Neuron (in vitro differentiated cells): ENCODE measurements around the gene CAPN15.
A peak's percentile ranks its signal among the peaks of the same experiment; 100 is the strongest.
"Not testable (repeated sequence)": the region's sequence is repeated elsewhere in the genome, so short reads cannot be mapped to it uniquely, and the experiment has no call there.

ENCODE experiments used
- H2AFZ ChIP-seq: one replicate; pipeline ENCODE4 v1.6.1; 2013; ENCODE audit warnings: low read depth, mild to moderate bottlenecking, inconsistent platforms, low read length, moderate library complexity
- H3K27me3 ChIP-seq: one replicate; pipeline ENCODE4 v1.6.1; 2013; ENCODE audit warnings: low read length; ENCODE audit not compliant: insufficient read depth
- H3K36me3 ChIP-seq: one replicate; pipeline ENCODE4 v1.6.1; 2013; ENCODE audit warnings: low read length; ENCODE audit not compliant: insufficient read depth
- H3K4me1 ChIP-seq: one replicate; pipeline ENCODE4 v1.6.1; 2013; ENCODE audit warnings: low read length; ENCODE audit not compliant: insufficient read depth
- H3K4me3 ChIP-seq: 2 replicates; pipeline ENCODE4 v1.5.1; 2013; ENCODE audit warnings: mild to moderate bottlenecking, low read length, moderate library complexity
- H3K9me3 ChIP-seq: one replicate; pipeline ENCODE4 v1.6.1; 2013; ENCODE audit warnings: low read length

Gene CAPN15

GRCh38 chr16:591231-591630 is 63.7 kb downstream of the CAPN15 start:
- Histone ChIP-seq H2AFZ (no peak overlapping the region), H3K36me3 (peaks cover 9% of the 10 kb centered on the region), H3K27me3 (no peaks in the 10 kb centered on the region), H3K4me3 (peak overlapping the region; percentile 63), H3K9me3 (no peaks in the 10 kb centered on the region), H3K4me1 (peaks cover 24% of the 10 kb centered on the region)

- H3K9me3 ChIP-seq, result no peaks in the 10 kb centered on the region
- no peak overlapping the region for H3K4me3 ChIP-seq
- H3K36me3 ChIP-seq, result peaks cover 9% of the 10 kb centered on the region
- no peak overlapping the region for H2AFZ ChIP-seq
- H3K27me3 ChIP-seq, result no peaks in the 10 kb centered on the region
- peaks cover 24% of the 10 kb centered on the region for H3K4me1 ChIP-seq
Measured at GRCh38 chr16:591892-592517, 64.5 kb downstream of the CAPN15 start.

- Histone ChIP-seq H3K4me3 (no peak overlapping the region), H3K9me3 (no peaks in the 10 kb centered on the region), H3K36me3 (peaks cover 9% of the 10 kb centered on the region), H3K4me1 (peaks cover 20% of the 10 kb centered on the region), H2AFZ (no peak overlapping the region), H3K27me3 (no peaks in the 10 kb centered on the region)
Measured at GRCh38 chr16:592518-593306, 65.2 kb downstream of the CAPN15 start.

DNA sequence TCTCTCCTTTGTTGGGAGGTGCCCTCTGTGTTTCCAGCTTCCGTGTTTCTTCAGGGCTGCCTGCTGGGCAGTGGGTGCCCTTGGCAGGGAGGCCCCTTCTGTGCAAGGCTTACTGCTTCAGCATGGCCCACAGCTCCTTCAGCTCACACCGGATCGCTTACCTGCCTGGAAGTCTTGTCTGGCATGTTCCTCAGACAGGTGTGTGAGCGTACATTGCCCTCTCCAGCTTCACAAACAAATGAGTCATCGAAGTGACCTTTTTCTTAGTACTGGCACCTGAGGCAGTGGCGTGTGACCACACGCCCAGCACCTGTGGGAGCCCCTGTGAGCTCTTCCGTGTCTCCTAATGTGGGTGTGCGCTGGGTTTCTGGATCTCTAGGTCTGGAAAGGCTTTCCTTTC is 65.9 kb downstream of the CAPN15 start:
- Histone ChIP-seq H3K36me3 (peaks cover 9% of the 10 kb centered on the region), H3K4me3 (no peak overlapping the region), H3K27me3 (no peaks in the 10 kb centered on the region), H3K9me3 (no peaks in the 10 kb centered on the region), H3K4me1 (peaks cover 13% of the 10 kb centered on the region), H2AFZ (no peak overlapping the region)

DNA sequence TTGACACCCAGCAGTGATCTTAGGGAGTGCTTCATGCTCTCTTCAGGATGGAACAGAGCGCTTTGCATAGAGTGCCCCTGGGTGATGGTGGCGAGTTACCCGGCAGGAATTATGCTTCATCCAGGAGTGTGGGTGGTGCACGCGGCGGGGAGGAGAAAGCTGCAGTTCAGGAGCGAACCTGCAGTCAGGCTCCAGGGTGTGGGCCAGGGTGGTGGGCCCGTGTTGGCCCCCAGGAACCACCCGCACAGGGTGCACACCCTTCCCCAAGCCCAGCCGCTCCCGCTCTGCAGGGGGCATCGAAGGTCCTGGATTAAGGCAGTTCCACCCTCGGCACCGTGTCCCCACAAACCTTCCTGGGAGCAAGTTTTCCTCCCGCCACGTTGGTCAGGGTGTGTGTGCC is 66.3 kb downstream of the CAPN15 start:
- Histone ChIP-seq H3K4me1 (peaks cover 12% of the 10 kb centered on the region), H3K27me3 (no peaks in the 10 kb centered on the region), H3K4me3 (no peak overlapping the region), H2AFZ (no peak overlapping the region), H3K36me3 (peaks cover 11% of the 10 kb centered on the region), H3K9me3 (no peaks in the 10 kb centered on the region)

- H3K4me3 ChIP-seq, result no peak overlapping the region
- H3K36me3 ChIP-seq, result peaks cover 16% of the 10 kb centered on the region
- H3K4me1 ChIP-seq, result peaks cover 12% of the 10 kb centered on the region
- no peaks in the 10 kb centered on the region for H3K9me3 ChIP-seq
- H3K27me3 ChIP-seq, result no peaks in the 10 kb centered on the region
- no peak overlapping the region for H2AFZ ChIP-seq
Measured at GRCh38 chr16:595094-595528, 67.6 kb downstream of the CAPN15 start.

- Histone ChIP-seq H3K27me3 (no peaks in the 10 kb centered on the region), H2AFZ (no peak overlapping the region), H3K4me1 (peaks cover 7% of the 10 kb centered on the region), H3K9me3 (no peaks in the 10 kb centered on the region), H3K4me3 (no peak overlapping the region), H3K36me3 (peaks cover 17% of the 10 kb centered on the region)
Measured at GRCh38 chr16:595942-596735, 68.6 kb downstream of the CAPN15 start.

- H3K4me1 ChIP-seq, result peaks cover 5% of the 10 kb centered on the region
- H3K4me3 ChIP-seq, result no peak overlapping the region
- no peaks in the 10 kb centered on the region for H3K9me3 ChIP-seq
- H2AFZ ChIP-seq, result no peak overlapping the region
- peaks cover 17% of the 10 kb centered on the region for H3K36me3 ChIP-seq
- no peaks in the 10 kb centered on the region for H3K27me3 ChIP-seq
Measured at GRCh38 chr16:596736-597060, 69.2 kb downstream of the CAPN15 start.

- H3K9me3 ChIP-seq, H3K4me1 ChIP-seq, H3K4me3 ChIP-seq, H2AFZ ChIP-seq, H3K27me3 ChIP-seq: not testable (repeated sequence)
- peaks cover 16% of the 10 kb centered on the region for H3K36me3 ChIP-seq
Measured at GRCh38 chr16:597655-598054, 70.1 kb downstream of the CAPN15 start.

DNA sequence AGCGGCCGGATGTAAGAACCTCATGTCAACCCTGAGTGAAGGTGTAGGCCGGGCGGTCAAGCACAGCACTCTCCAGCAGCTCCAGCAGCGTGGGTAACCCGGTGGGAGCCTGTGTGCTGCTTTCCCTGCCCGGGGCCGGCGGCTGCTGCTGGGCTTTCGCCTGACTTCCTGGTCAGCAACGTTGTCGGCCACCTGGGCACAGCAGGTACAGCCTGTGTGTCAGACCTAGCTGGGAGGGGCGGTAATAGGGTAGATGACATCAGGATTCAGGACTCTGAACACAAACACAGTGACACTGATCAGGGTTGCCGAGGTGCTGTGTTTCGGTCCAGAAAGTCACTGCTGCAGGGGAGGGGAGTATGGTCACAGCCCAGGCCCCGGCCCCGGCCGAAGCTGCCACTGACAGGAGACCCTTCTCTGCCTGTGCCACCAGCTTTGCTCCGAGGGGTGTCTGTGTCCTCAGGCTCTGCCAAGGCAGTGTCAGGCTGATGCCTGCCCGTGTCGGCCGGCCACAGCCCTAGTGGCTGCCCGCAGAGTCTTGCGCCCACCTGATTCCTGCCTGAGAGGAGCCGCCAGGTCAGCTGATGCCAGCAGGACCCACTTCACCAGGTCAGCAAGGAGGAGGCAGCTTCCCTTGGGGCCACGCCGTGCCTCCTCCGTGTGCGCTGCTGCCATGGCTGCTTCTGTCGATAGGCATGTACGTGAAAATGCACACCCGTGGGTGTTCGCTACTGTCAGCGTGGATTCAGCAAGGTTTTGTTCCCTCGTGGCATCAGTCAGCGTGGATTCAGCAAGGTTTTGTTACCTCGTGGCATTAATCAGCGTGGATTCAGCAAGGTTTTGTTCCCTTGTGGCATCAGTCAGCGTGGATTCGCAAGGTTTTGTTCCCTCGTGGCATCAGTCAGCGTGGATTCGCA is 71.6 kb downstream of the CAPN15 start:
- Histone ChIP-seq H3K4me1 (peaks cover 2% of the 10 kb centered on the region), H3K4me3 (no peak overlapping the region)

DNA sequence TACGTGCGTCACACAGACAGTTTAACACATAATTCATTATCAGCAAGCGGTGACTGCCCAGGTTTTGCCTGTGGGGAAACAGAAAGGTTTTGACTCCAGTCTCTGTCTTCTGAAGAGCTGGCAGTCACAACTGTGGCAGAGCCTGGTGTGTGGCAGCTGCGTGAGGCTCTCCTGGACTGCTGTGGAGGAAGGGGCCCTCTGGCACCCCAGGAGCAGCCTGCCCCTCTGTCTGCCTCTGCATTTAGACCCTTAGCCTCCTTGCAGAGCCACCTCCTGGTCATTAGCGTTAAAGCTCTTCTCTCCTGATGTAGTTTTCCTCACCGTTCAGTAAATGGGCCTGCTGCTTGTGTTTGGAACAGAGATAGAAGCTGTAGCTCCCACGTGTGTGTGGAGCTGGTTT is 73.3 kb downstream of the CAPN15 start:
- Histone ChIP-seq H3K9me3 (peaks cover 10% of the 10 kb centered on the region), H3K27me3 (no peaks in the 10 kb centered on the region), H3K36me3 (peaks cover 11% of the 10 kb centered on the region), H2AFZ (no peak overlapping the region), H3K4me3 (no peak overlapping the region), H3K4me1 (peaks cover 2% of the 10 kb centered on the region)

More for the DNA sequence above, 71.6 kb downstream of the CAPN15 start:
- H2AFZ ChIP-seq, result no peak overlapping the region
- peaks cover 12% of the 10 kb centered on the region for H3K36me3 ChIP-seq
- H3K9me3 ChIP-seq, result no peaks in the 10 kb centered on the region
- H3K27me3 ChIP-seq, result no peaks in the 10 kb centered on the region

DNA sequence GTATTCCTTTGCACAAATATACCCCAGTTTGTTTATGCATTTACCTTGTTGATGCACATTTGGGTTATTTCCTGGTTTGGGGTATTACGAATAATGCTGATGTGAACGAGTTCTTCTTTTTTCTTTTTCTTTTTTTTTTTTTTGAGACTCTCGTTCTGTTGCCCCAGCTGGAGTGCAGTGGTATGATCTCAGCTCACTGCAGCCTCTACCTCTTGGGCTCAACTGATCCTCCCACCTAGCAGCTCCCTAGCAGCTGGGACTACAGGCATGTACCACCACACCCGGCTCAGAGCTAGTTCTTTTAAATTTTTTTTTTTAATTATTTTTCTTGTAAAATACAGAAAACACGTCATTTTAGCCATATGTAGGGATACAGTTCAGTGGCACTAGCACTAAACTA is 76.4 kb downstream of the CAPN15 start:
- peaks cover 17% of the 10 kb centered on the region for H3K9me3 ChIP-seq
- H3K36me3 ChIP-seq, result peaks cover 7% of the 10 kb centered on the region
- H3K4me1 ChIP-seq, result peaks cover 2% of the 10 kb centered on the region
- no peak overlapping the region for H3K4me3 ChIP-seq
- H2AFZ ChIP-seq, result no peak overlapping the region
- no peaks in the 10 kb centered on the region for H3K27me3 ChIP-seq
